ENCODE data around the gene MYO9A.
"Not testable (repeated sequence)": the region's sequence is repeated elsewhere in the genome, so short reads cannot be mapped to it uniquely, and the experiment has no call there.

Gene MYO9A

DNA sequence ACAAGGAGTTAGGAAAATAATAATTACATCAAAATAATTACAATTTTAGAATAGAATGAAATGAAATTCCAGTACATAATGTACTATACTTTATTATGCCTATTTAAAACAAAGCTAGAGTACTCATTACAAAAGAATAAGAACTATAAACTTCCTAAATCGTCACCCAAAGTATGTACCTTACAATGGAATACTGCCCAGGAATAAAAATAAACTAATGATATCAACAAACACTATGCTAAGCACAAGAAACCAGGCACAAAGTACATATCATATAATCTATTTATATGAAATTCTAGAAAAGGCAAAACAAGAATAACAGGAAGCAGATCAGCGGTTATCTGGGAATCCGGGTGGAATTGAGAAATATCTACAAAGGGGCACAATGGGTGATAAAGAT lies 84.7 kb downstream of the MYO9A start:
- DNase-seq (ENCODE audit: low spot score): no peak
- no peaks in the 10 kb centered on the region for H3K27me3 Mint-ChIP-seq (ENCODE audit: low read depth)
- no peak overlapping the region for H3K27ac Mint-ChIP-seq
- peaks cover 4% of the 10 kb centered on the region for H3K4me1 Mint-ChIP-seq (ENCODE audit: low read depth)
- peaks cover 9% of the 10 kb centered on the region for H3K36me3 Mint-ChIP-seq (ENCODE audit: low read depth)
- H3K9me3 Mint-ChIP-seq: peaks cover 8% of the 10 kb centered on the region
- no peak overlapping the region for H3K4me3 Mint-ChIP-seq

DNA sequence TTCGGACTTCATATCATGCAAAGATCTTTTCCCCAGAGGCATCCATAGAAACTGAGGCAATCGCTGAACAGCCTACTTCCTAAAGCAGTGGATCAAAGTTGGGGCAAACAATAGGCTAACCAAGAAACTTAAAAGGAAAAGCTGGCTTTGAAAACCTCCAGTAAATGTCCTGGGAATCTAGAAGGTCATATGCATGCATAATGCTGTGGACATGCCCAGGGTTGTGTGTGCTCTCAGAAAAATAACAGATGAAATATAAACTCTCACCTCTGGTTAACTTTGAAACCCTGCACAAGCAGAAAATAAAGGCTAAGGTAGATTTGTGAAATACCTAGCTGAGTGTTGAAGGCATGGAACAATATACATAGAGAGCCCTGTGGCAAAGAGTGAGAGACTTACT lies 96.3 kb downstream of the MYO9A start:
- DNase-seq (ENCODE audit: low spot score): no peak
- H3K4me3 Mint-ChIP-seq: no peak overlapping the region
- H3K4me1 Mint-ChIP-seq (ENCODE audit: low read depth): no peaks in the 10 kb centered on the region
- peaks cover 3% of the 10 kb centered on the region for H3K9me3 Mint-ChIP-seq
- H3K36me3 Mint-ChIP-seq (ENCODE audit: low read depth): peaks cover 4% of the 10 kb centered on the region
- H3K27ac Mint-ChIP-seq: no peak overlapping the region
- H3K27me3 Mint-ChIP-seq (ENCODE audit: low read depth): no peaks in the 10 kb centered on the region

DNA sequence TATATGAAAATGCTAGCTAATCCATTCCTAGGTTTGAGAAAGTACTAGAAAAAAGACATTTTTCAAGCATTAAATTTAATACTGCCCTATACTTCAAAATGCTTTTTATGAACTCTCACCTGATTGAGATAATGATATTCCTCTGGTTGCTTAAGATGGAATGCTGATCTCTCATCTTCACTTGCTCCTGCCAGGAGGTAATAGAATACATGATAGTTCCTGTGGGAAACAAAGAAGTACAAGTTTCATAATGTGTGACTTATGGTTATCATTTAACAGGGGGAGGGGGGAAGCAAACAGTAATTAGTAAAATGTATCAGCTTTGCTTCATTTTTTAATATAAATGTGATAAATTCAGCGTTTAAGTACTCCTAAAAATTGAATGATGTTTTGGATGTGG lies 97.2 kb downstream of the MYO9A start:
- no peak overlapping the region for H3K27ac Mint-ChIP-seq
- peaks cover 3% of the 10 kb centered on the region for H3K9me3 Mint-ChIP-seq
- no peak overlapping the region for H3K4me3 Mint-ChIP-seq
- DNase-seq (ENCODE audit: low spot score): no peak
- H3K36me3 Mint-ChIP-seq (ENCODE audit: low read depth): peaks cover 4% of the 10 kb centered on the region
- no peaks in the 10 kb centered on the region for H3K4me1 Mint-ChIP-seq (ENCODE audit: low read depth)
- no peaks in the 10 kb centered on the region for H3K27me3 Mint-ChIP-seq (ENCODE audit: low read depth)

DNA sequence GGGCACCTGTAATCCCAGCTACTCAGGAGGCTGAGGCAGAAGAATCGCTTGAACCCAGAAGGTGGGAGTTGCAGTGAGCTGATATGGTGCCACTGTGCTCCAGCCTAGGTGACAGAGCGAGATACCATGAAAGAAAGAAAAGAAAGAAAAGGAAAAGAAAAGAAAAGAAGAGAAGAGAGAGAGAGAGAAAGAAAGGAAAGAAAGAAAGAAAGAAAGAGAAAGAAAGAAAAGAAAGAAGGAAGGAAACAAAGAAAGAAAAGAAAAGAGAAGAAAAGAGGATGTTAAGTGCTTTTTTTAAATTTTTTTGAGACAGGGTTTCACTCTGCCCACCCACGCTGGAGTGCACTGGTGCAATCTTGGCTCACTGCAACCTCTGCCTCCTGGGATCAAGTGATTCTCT lies 103.4 kb downstream of the MYO9A start:
- not testable (repeated sequence) for H3K4me1 Mint-ChIP-seq (ENCODE audit: low read depth); H3K27ac Mint-ChIP-seq; H3K9me3 Mint-ChIP-seq; H3K36me3 Mint-ChIP-seq (ENCODE audit: low read depth); H3K4me3 Mint-ChIP-seq; H3K27me3 Mint-ChIP-seq (ENCODE audit: low read depth); DNase-seq (ENCODE audit: low spot score)

DNA sequence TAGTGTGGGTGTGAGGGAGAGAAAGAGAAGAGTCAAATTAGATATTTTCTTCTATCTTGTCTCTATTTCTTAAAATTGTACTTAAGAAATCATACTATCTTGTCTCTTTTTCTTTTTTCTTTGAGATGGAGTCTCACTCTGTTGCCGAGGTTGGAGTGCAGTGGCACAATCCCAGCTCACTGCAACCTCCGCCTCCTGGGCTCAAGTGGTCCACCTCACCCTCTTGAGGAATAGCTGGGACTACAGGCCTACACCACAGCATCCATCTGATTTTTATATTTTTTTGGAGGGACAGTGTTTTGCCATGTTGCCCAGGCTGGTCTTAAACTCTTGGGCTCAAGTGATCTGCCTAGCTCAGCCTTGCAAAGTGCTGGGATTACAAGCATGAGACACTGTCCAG lies 104.2 kb downstream of the MYO9A start:
- H3K4me1 Mint-ChIP-seq (ENCODE audit: low read depth): no peaks in the 10 kb centered on the region
- H3K27me3 Mint-ChIP-seq (ENCODE audit: low read depth): no peaks in the 10 kb centered on the region
- H3K4me3 Mint-ChIP-seq: no peak overlapping the region
- no peak for DNase-seq (ENCODE audit: low spot score)
- no peaks in the 10 kb centered on the region for H3K9me3 Mint-ChIP-seq
- peaks cover 2% of the 10 kb centered on the region for H3K36me3 Mint-ChIP-seq (ENCODE audit: low read depth)
- H3K27ac Mint-ChIP-seq: no peak overlapping the region

DNA sequence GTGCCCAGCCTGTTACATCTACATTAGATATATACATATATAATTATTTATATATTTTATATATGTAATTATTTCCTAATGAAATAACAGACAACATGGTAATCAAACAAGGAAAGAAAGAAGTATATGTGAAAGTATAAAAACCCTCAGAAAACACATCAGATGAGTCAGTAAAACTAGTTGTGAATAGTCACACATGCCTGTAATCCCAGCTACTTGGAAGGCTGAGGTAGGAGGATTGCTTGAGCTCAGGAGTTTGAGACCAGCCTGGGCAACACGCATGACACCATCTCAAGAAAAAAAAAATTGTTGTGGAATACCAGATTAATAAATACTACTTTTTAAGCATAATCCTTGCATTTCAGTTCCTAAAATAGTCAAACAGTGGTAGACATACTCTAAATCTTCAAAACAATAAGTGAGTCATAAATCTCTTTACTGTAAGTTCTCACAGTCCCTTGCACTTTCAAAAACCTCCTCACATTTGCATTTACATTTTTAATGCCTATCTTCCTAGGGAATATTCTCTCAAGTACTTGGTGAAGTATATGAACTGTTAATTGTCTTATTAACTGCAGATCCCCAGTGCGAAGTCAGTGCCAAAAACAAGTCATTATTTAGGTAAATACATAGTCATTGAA lies 106.5 kb downstream of the MYO9A start:
- no peak overlapping the region for H3K27ac Mint-ChIP-seq
- no peak for DNase-seq (ENCODE audit: low spot score)

DNA sequence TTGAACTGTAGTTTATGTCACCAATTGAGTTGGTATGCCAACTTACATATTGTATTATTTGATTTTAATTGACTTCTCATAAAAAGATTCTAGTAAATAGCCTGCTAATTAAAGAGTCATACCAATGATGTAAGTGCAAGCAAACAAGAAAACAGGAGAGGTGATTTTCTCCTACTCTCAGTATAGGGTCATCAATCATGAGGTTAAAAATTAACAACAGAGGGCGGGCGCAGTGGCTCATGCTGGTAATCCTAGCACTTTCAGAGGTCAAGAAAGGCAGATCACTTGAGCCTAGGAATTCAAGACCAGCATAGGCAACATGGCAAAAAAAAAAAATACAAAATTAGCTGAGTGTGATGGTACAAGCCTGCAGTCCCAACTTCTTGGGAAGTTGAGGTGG lies 108.7 kb downstream of the MYO9A start:
- no peak for DNase-seq (ENCODE audit: low spot score)
- Mint-ChIP-seq H3K4me3 (no peak overlapping the region), H3K27me3 (ENCODE audit: low read depth) (no peaks in the 10 kb centered on the region), H3K27ac (no peak overlapping the region), H3K36me3 (ENCODE audit: low read depth) (peaks cover 6% of the 10 kb centered on the region), H3K4me1 (ENCODE audit: low read depth) (peaks cover 5% of the 10 kb centered on the region), H3K9me3 (no peaks in the 10 kb centered on the region)

More for the DNA sequence above, 106.5 kb downstream of the MYO9A start:
- Mint-ChIP-seq H3K36me3 (ENCODE audit: low read depth) (peaks cover 6% of the 10 kb centered on the region), H3K27me3 (ENCODE audit: low read depth) (no peaks in the 10 kb centered on the region), H3K4me3 (no peak overlapping the region), H3K9me3 (no peaks in the 10 kb centered on the region), H3K4me1 (ENCODE audit: low read depth) (no peaks in the 10 kb centered on the region)

DNA sequence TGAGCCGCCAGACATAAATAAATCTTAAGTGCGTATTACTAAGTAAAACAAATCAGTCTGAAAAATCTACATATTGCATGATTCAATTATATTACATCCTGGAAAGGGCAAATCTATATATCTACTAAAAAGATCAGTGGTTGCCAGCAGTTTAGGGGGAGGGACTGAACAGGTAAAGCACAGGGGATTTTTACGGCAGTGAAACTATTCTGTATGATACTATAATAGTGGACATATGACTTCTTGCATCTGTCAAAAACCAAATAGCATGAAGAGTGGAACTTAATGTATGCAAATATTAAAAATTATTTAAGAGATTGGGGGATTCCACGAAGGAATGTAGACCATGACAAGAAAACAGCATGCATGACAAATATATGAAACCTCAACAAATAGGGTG lies 111.6 kb downstream of the MYO9A start:
- Mint-ChIP-seq H3K4me3 (no peak overlapping the region), H3K36me3 (ENCODE audit: low read depth) (peaks cover 6% of the 10 kb centered on the region), H3K4me1 (ENCODE audit: low read depth) (peaks cover 5% of the 10 kb centered on the region), H3K9me3 (no peaks in the 10 kb centered on the region), H3K27ac (no peak overlapping the region), H3K27me3 (ENCODE audit: low read depth) (no peaks in the 10 kb centered on the region)
- no peak for DNase-seq (ENCODE audit: low spot score)

DNA sequence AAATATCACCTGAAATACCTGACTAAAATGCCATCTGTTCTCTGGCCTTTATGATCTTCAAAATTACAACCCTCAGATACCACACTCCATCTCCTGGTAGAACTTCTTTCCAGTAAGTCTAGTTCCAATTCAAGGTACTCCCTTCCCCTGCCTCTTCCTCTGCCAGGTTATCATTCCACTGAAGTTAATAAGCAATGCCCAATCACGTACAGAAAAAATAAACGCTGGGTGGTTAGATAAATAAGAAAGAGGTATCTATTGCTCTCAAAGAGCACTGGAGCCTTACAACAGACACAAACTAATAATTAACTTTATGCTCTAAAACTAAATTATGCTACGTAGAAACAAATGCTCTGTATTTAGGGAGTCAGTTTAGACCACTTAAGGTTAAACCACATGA lies 112.5 kb downstream of the MYO9A start:
- peaks cover 5% of the 10 kb centered on the region for H3K4me1 Mint-ChIP-seq (ENCODE audit: low read depth)
- no peak for DNase-seq (ENCODE audit: low spot score)
- H3K9me3 Mint-ChIP-seq: no peaks in the 10 kb centered on the region
- no peaks in the 10 kb centered on the region for H3K27me3 Mint-ChIP-seq (ENCODE audit: low read depth)
- no peak overlapping the region for H3K4me3 Mint-ChIP-seq
- H3K27ac Mint-ChIP-seq: no peak overlapping the region
- H3K36me3 Mint-ChIP-seq (ENCODE audit: low read depth): peaks cover 6% of the 10 kb centered on the region

DNA sequence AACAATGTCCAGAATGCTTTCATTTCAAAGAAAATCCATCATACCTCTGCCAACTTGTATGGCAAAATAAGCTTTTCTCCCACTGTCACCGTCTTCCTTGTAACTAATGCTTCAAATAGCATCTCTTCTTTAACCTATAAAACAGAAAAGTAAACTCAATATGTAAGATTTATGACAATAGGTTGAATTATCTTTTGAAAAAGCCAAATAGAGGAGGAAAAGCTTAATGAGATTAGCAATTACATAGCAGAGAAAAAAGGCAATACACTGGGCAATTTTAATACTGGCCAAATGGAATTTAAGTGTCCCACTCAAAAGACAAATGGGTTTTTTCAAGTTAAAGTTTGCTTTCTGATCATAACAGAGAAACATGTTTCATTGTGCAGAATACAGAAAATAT lies 118.1 kb downstream of the MYO9A start:
- Mint-ChIP-seq H3K27ac (no peak overlapping the region), H3K4me3 (no peak overlapping the region), H3K9me3 (no peaks in the 10 kb centered on the region), H3K4me1 (ENCODE audit: low read depth) (no peaks in the 10 kb centered on the region), H3K36me3 (ENCODE audit: low read depth) (peaks cover 15% of the 10 kb centered on the region), H3K27me3 (ENCODE audit: low read depth) (no peaks in the 10 kb centered on the region)
- DNase-seq (ENCODE audit: low spot score): no peak

DNA sequence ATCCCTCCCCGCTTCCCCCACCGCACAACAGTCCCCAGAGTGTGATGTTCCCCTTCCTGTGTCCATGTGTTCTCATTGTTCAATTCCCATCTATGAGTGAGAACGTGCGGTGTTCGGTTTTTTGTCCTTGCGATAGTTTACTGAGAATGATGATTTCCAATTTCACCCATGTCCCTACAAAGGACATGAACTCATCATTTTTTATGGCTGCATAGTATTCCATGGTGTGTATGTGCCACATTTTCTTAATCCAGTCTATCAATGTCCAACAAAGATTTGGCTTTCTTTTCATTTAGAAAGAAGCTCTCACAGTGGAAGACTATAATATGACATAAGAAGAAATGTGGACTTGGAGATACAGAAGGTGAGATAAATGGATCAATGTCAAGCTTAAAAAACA lies 119.2 kb downstream of the MYO9A start:
- H3K4me1 Mint-ChIP-seq (ENCODE audit: low read depth); H3K9me3 Mint-ChIP-seq; H3K27me3 Mint-ChIP-seq (ENCODE audit: low read depth); H3K4me3 Mint-ChIP-seq; DNase-seq (ENCODE audit: low spot score); H3K27ac Mint-ChIP-seq: not testable (repeated sequence)
- peaks cover 15% of the 10 kb centered on the region for H3K36me3 Mint-ChIP-seq (ENCODE audit: low read depth)

DNA sequence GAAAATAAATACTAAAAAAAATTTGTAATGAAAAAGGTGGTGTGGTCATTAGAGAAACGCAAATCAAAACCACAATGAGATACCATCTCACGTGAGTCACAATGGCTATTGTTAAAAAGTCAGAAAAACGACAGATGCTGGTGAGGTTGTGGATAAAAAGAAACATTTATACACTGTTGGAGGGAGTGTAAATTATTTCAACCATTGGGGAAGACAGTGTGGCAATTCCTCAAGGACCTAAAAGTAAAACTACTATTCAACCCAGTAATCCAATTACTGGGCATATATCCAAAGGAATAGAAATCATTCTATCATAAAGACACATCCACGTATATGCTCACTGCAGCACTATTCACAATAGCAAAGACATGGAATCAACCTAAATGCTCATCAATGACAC lies 120.3 kb downstream of the MYO9A start:
- H3K27me3 Mint-ChIP-seq (ENCODE audit: low read depth): no peaks in the 10 kb centered on the region
- H3K4me1 Mint-ChIP-seq (ENCODE audit: low read depth): no peaks in the 10 kb centered on the region
- no peaks in the 10 kb centered on the region for H3K9me3 Mint-ChIP-seq
- peaks cover 15% of the 10 kb centered on the region for H3K36me3 Mint-ChIP-seq (ENCODE audit: low read depth)
- H3K27ac Mint-ChIP-seq: no peak overlapping the region
- DNase-seq (ENCODE audit: low spot score): no peak
- H3K4me3 Mint-ChIP-seq: no peak overlapping the region

DNA sequence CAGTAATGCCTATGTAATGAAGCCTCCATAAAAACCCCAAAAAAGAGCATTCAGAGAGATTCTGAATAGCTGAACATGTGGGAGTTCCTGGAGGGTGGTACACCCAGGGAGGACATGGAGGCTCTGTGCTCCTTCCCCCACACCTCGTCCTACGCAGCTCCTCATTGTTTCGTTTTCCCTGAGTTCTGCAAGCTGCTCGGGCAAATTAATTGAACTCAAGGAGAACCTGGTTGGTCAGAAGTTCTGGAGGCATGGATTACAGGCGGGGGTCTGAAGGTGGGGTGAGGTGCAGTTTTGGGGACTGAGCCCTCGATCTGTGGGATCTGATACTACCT lies 142.2 kb downstream of the MYO9A start:
- H3K36me3 Mint-ChIP-seq (ENCODE audit: low read depth): peaks cover 2% of the 10 kb centered on the region
- H3K4me1 Mint-ChIP-seq (ENCODE audit: low read depth): no peaks in the 10 kb centered on the region
- H3K27ac Mint-ChIP-seq: no peak overlapping the region
- no peak for DNase-seq (ENCODE audit: low spot score)
- no peak overlapping the region for H3K4me3 Mint-ChIP-seq
- H3K27me3 Mint-ChIP-seq (ENCODE audit: low read depth): no peaks in the 10 kb centered on the region
- no peaks in the 10 kb centered on the region for H3K9me3 Mint-ChIP-seq

DNA sequence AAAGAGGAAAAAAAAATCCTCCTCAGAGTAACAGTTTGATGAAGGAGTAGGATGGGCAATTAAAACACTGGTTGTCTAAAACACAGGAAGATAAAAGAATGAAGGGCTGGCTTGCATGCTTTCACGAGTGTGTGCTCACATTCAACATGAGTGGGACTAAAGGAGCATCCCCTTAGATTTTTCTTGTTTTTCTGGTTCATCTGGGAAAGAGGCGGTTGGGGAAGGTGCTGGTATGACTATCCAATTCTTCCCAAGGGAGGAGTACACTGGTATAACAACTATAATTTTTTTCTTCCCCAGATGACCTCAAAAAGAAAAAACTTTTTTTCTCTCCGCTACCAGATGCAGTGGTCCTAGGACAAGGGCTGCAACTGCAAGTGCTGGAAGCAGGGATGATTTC lies 143.7 kb downstream of the MYO9A start:
- no peak for DNase-seq (ENCODE audit: low spot score)
- peaks cover 2% of the 10 kb centered on the region for H3K36me3 Mint-ChIP-seq (ENCODE audit: low read depth)
- H3K4me3 Mint-ChIP-seq: no peak overlapping the region
- no peaks in the 10 kb centered on the region for H3K9me3 Mint-ChIP-seq
- no peak overlapping the region for H3K27ac Mint-ChIP-seq
- no peaks in the 10 kb centered on the region for H3K4me1 Mint-ChIP-seq (ENCODE audit: low read depth)
- H3K27me3 Mint-ChIP-seq (ENCODE audit: low read depth): no peaks in the 10 kb centered on the region

DNA sequence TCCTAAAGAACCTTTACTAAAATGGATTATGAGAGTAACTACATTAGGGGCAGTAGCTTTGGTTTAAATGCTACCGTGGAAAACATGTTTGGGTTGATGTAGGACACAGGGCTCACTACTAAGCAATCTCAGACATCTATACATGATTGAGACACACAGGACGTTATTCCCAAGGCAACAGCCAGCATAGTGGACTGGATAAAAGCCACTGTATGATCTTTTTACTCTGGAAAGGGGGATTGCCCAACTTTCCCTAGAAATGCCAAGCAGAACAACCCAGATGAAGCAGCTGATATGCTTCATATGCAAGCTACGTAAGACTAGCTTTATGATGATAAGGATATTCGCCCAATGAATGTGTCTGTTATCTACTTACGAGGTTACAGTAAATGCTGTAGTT lies 144.6 kb downstream of the MYO9A start:
- H3K4me1 Mint-ChIP-seq (ENCODE audit: low read depth): no peaks in the 10 kb centered on the region
- no peaks in the 10 kb centered on the region for H3K9me3 Mint-ChIP-seq
- H3K36me3 Mint-ChIP-seq (ENCODE audit: low read depth): peaks cover 2% of the 10 kb centered on the region
- no peak overlapping the region for H3K4me3 Mint-ChIP-seq
- H3K27ac Mint-ChIP-seq: no peak overlapping the region
- no peak for DNase-seq (ENCODE audit: low spot score)
- H3K27me3 Mint-ChIP-seq (ENCODE audit: low read depth): no peaks in the 10 kb centered on the region
